BLaER1 (cell line): ENCODE data around the gene MCMBP.
A peak's percentile ranks its signal among the peaks of the same experiment; 100 is the strongest.
"Not testable (repeated sequence)": the region's sequence is repeated elsewhere in the genome, so short reads cannot be mapped to it uniquely, and the experiment has no call there.

Source experiments
- H3K27ac ChIP-seq: shearing (Covaris generic); formaldehyde crosslinking; 2 replicates; pipeline ENCODE4 v1.8.1; 2022
- H3K27me3 ChIP-seq: shearing (Covaris generic); formaldehyde crosslinking; 2 replicates; pipeline ENCODE4 v1.8.1; 2022
- H3K36me3 ChIP-seq: shearing (Covaris generic); formaldehyde crosslinking; 2 replicates; pipeline ENCODE4 v1.8.1; 2022
- H3K4me1 ChIP-seq: shearing (Covaris generic); formaldehyde crosslinking; 2 replicates; pipeline ENCODE4 v1.8.1; 2022
- H3K4me2 ChIP-seq: shearing (Covaris generic); formaldehyde crosslinking; 2 replicates; pipeline ENCODE4 v1.8.1; 2022
- H3K4me3 ChIP-seq: shearing (Covaris generic); formaldehyde crosslinking; 2 replicates; pipeline ENCODE4 v1.8.1; 2022
- H3K9ac ChIP-seq: shearing (Covaris generic); formaldehyde crosslinking; 2 replicates; pipeline ENCODE4 v1.8.1; 2022
- H3K9me3 ChIP-seq: shearing (Covaris generic); formaldehyde crosslinking; 2 replicates; pipeline ENCODE4 v1.8.1; 2022
- H4K20me1 ChIP-seq: shearing (Covaris generic); formaldehyde crosslinking; 2 replicates; pipeline ENCODE4 v1.8.1; 2022
- Cebpa-rat ChIP-seq: shearing (Covaris generic); IDR thresholded peaks from 2 replicates; pipeline ENCODE4 v1.8.1; 2022

MCMBP gene

GRCh38 chr10:119812684-119813083 lies 60.0 kb downstream of the MCMBP start:
- no peak overlapping the region for H3K4me3 ChIP-seq
- H3K4me2 ChIP-seq = peak overlapping the region; percentile 30
- H3K9me3 ChIP-seq = no peaks in the 10 kb centered on the region
- H3K4me1 ChIP-seq = peaks cover 79% of the 10 kb centered on the region
- H4K20me1 ChIP-seq = no peaks in the 10 kb centered on the region
- H3K36me3 ChIP-seq = peaks cover 46% of the 10 kb centered on the region
- TF ChIP-seq Cebpa-rat = no peak
- H3K9ac ChIP-seq = no peak overlapping the region
- no peak overlapping the region for H3K27ac ChIP-seq
- no peaks in the 10 kb centered on the region for H3K27me3 ChIP-seq

GRCh38 chr10:119811122-119811521 lies 61.5 kb downstream of the MCMBP start:
- Histone ChIP-seq H4K20me1 (no peaks in the 10 kb centered on the region), H3K4me2 (peak overlapping the region; percentile 28; the same call in 1 of the 2 replicates), H3K9ac (no peak overlapping the region), H3K9me3 (no peaks in the 10 kb centered on the region), H3K4me3 (no peak overlapping the region), H3K4me1 (peaks cover 85% of the 10 kb centered on the region), H3K27me3 (no peaks in the 10 kb centered on the region), H3K27ac (no peak overlapping the region), H3K36me3 (peaks cover 42% of the 10 kb centered on the region)
- no peak for TF ChIP-seq Cebpa-rat

- H3K9me3 ChIP-seq = no peaks in the 10 kb centered on the region
- no peaks in the 10 kb centered on the region for H4K20me1 ChIP-seq
- H3K9ac ChIP-seq = no peak overlapping the region
- no peak overlapping the region for H3K4me3 ChIP-seq
- peaks cover 34% of the 10 kb centered on the region for H3K36me3 ChIP-seq
- peak overlapping the region; percentile 46 for H3K4me2 ChIP-seq
- H3K27ac ChIP-seq = peak overlapping the region; percentile 18; the same call in 1 of the 2 replicates
- peaks cover 60% of the 10 kb centered on the region for H3K4me1 ChIP-seq
- TF ChIP-seq Cebpa-rat = no peak
- no peaks in the 10 kb centered on the region for H3K27me3 ChIP-seq
These were observed 64.5 kb downstream of the MCMBP start for GRCh38 chr10:119807960-119808697.

- peaks cover 52% of the 10 kb centered on the region for H3K4me1 ChIP-seq
- H3K9me3 ChIP-seq = no peaks in the 10 kb centered on the region
- H3K27me3 ChIP-seq = no peaks in the 10 kb centered on the region
- no peak overlapping the region for H3K9ac ChIP-seq
- H3K4me2 ChIP-seq = peak overlapping the region; percentile 46; the same call in 1 of the 2 replicates
- no peak overlapping the region for H3K27ac ChIP-seq
- peaks cover 43% of the 10 kb centered on the region for H3K36me3 ChIP-seq
- no peak overlapping the region for H3K4me3 ChIP-seq
- no peak for TF ChIP-seq Cebpa-rat
- no peaks in the 10 kb centered on the region for H4K20me1 ChIP-seq
These were observed 66.1 kb downstream of the MCMBP start for GRCh38 chr10:119806334-119807130.

- Histone ChIP-seq H3K4me2 (no peak overlapping the region), H3K27me3 (no peaks in the 10 kb centered on the region), H3K4me3 (no peak overlapping the region), H3K36me3 (peaks cover 51% of the 10 kb centered on the region), H3K4me1 (peaks cover 46% of the 10 kb centered on the region), H3K9ac (no peak overlapping the region), H3K9me3 (no peaks in the 10 kb centered on the region), H4K20me1 (no peaks in the 10 kb centered on the region), H3K27ac (no peak overlapping the region)
- no peak for TF ChIP-seq Cebpa-rat
These were observed 66.9 kb downstream of the MCMBP start for GRCh38 chr10:119805702-119806230.

- Histone ChIP-seq H3K4me2 (no peak overlapping the region), H3K9ac (no peak overlapping the region)
- TF ChIP-seq Cebpa-rat = no peak
These were observed 69.4 kb downstream of the MCMBP start for GRCh38 chr10:119803264-119803663.

DNA sequence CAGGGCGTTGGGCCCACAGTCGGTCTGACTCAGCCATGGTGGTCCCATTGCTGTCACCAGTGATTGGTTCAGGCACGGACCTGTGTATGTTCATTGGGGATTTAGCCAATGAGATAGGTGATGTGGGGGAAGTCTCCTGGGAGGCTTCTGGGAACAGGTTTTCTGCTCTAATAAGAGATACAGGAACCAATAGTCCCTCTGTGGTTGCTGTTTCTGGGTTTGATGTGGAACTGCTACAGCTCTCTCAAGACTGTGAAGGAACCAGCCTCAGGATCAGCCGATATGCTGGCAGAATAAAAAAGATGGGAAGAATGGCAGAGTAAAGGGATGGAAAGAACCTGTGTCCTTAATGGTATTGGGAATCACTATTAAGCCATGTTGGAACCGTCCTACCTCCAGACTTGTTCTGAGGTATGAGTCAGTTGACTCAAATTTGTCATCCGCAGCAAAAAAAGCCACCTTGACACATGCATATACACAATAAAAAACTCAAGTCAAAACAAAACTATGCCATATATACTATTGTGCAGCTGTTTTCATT lies 70.6 kb downstream of the MCMBP start:
- no peak for TF ChIP-seq Cebpa-rat
- no peak overlapping the region for H3K4me3 ChIP-seq

More at GRCh38 chr10:119803264-119803663, 69.4 kb downstream of the MCMBP start:
- Histone ChIP-seq H4K20me1 (no peaks in the 10 kb centered on the region), H3K27ac (no peak overlapping the region), H3K36me3 (peaks cover 67% of the 10 kb centered on the region), H3K9me3 (no peaks in the 10 kb centered on the region), H3K27me3 (no peaks in the 10 kb centered on the region), H3K4me3 (no peak overlapping the region), H3K4me1 (peaks cover 29% of the 10 kb centered on the region)

GRCh38 chr10:119801176-119801575 lies 71.5 kb downstream of the MCMBP start:
- Histone ChIP-seq H3K36me3 (peaks cover 70% of the 10 kb centered on the region), H3K9ac (no peak overlapping the region), H3K4me2 (no peak overlapping the region), H3K27ac (no peak overlapping the region), H3K27me3 (no peaks in the 10 kb centered on the region), H4K20me1 (no peaks in the 10 kb centered on the region), H3K9me3 (no peaks in the 10 kb centered on the region), H3K4me1 (peaks cover 10% of the 10 kb centered on the region), H3K4me3 (no peak overlapping the region)
- no peak for TF ChIP-seq Cebpa-rat

More for the DNA sequence above, 70.6 kb downstream of the MCMBP start:
- H3K27ac ChIP-seq = no peak overlapping the region
- H3K4me2 ChIP-seq = peak overlapping the region; percentile 3; the same call in 1 of the 2 replicates
- no peak overlapping the region for H3K9ac ChIP-seq
- no peaks in the 10 kb centered on the region for H3K9me3 ChIP-seq
- H3K4me1 ChIP-seq = peaks cover 17% of the 10 kb centered on the region
- H3K36me3 ChIP-seq = peaks cover 70% of the 10 kb centered on the region
- H4K20me1 ChIP-seq = no peaks in the 10 kb centered on the region
- H3K27me3 ChIP-seq = no peaks in the 10 kb centered on the region

GRCh38 chr10:119796039-119796438 lies 76.6 kb downstream of the MCMBP start:
- TF ChIP-seq Cebpa-rat = no peak
- Histone ChIP-seq H3K4me3 (no peak overlapping the region), H3K27ac (no peak overlapping the region), H3K4me1 (no peaks in the 10 kb centered on the region), H3K36me3 (peaks cover 55% of the 10 kb centered on the region), H3K9me3 (no peaks in the 10 kb centered on the region), H3K4me2 (no peak overlapping the region), H3K9ac (no peak overlapping the region), H3K27me3 (no peaks in the 10 kb centered on the region), H4K20me1 (no peaks in the 10 kb centered on the region)

DNA sequence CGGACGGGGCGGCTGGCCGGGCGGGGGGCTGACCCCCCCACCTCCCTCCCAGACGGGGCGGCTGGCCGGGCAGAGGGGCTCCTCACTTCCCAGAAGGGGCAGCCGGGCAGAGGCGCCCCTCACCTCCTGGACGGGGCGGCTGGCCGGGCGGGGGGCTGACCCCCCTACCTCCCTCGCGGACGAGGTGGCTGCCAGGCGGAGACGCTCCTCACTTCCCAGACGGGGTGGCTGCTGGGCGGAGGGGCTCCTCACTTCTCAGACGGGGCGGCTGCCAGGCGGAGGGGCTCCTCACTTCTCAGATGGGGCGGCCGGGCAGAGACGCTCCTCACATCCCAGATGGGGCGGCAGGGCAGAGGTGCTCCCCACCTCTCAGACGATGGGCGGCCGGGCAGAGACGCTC lies 77.5 kb downstream of the MCMBP start:
- H3K4me3 ChIP-seq, H3K4me2 ChIP-seq, H3K27me3 ChIP-seq, H3K9ac ChIP-seq, H3K9me3 ChIP-seq, H4K20me1 ChIP-seq, H3K27ac ChIP-seq, H3K4me1 ChIP-seq: not testable (repeated sequence)
- H3K36me3 ChIP-seq = peaks cover 45% of the 10 kb centered on the region
